ENCODE results near the gene HUS1. TPM values are rescaled to one million over a fixed set of nuclear protein-coding genes. Genes with fewer than 3 reads are reported as not detected.

The HUS1 gene
- 16.0 and 19.2 TPM in 2 replicates for total RNA-seq

GRCh38 chr7:47979145-47979831, at the start of gene HUS1:
TSS of gene HUS1 (minus strand) at chr7:47979615. CDS start at chr7:47979519, 96 bp downstream.

GRCh38 chr7:48028938-48029337, 49.5 kb upstream of the HUS1 start, which contains the start of gene SUN3:
TSS of gene SUN3 (minus strand) at chr7:48029107. CDS start at chr7:48028938, 169 bp downstream.

GRCh38 chr7:47948141-47948790, 31.1 kb downstream of the HUS1 start, which contains the start of gene PKD1L1:
TSS of gene PKD1L1 (minus strand) at chr7:47948466. CDS start at chr7:47948440, 26 bp downstream.

Other genes starting within 250 kb of the HUS1 start
- gene PKD1L1, start 31.1 kb downstream of the HUS1 start, total RNA-seq = under 0.01 TPM in 1 of 2 replicates, not detected in the other
- gene SUN3, start 49.5 kb upstream of the HUS1 start, total RNA-seq = not detected in 2 replicates
- gene C7orf57, start 55.9 kb upstream of the HUS1 start, total RNA-seq = under 0.01 TPM in 1 of 2 replicates, not detected in the other
- 2.6 and 38.4 TPM in 2 replicates for gene UPP1, start 109.7 kb upstream of the HUS1 start, total RNA-seq
- under 0.01 and 0.08 TPM in 2 replicates for gene ABCA13, start 191.8 kb upstream of the HUS1 start, total RNA-seq

All from epithelial cell of alveolus of lung (primary cell).